Right lobe of liver (tissue), 4 donors: ENCODE results near the gene LRG1.

ENCODE experiments used
- POLR2A ChIP-seq: fragments of 450-650 bp; IDR thresholded peaks from one replicate; pipeline ENCODE4 v1.6.1; 2017; ENCODE audit warnings: antibody characterized with exemption, mild to moderate bottlenecking
- TF ChIP-seq, protein P1 (sequence below), 4 donors: fragments of 200-600 bp in 3 of 4; fragments of 450-650 bp in 1 of 4; IDR thresholded peaks; one replicate each; pipeline versions ENCODE4 v1.5.1 to v1.8.0; 2016 to 2022; ENCODE audit warnings: antibody characterized with exemption in 4 of 4, mild to moderate bottlenecking in 2 of 4
- donor health status: DM: no; HTN: no; CAD: no.
- donor health status: DM: no; HTN: no; CAD: no.
- donor health status: DM: no; HTN: yes; CAD: no.

DNA sequence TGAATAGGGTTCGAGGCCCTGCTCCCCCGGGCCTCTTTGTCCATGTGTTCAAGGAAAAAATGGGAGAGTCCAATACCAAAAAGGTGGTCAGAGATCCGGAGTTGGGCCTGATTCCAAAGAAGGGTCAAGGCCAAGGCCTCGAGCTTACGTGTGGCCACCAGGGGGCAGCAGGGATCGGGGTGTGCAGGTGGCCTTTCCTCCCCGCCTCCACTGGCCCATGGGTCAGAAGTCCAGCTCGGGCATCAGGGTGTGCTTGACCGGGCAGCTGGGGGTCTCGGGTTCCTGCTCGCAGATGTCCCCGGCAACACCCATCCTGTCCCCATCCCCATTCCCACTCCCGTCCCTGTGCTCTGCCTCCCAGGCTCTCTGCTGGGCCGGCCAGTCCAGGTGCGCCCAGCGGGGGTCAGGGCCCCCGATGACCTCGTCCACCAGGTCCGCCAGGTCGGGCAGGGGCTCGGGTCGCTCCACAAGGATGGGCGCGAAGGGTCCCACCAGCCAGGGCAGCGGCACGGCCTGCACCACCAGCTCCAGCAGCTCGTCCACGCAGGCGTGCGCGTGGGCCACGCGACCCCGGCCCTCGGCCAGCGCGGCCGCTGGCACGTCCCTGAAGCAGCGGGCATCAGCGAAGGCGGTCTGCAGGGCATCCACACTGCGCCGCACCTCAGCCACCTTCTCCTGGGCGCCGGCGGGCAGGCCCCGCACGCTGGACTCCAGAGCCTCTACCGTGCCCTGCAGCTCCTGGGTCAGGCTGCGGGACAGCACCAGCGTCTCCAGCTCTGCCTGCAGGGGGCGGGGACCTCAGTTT lies 16.3 kb downstream of the LRG1 start:
- TF ChIP-seq, protein P1, sequence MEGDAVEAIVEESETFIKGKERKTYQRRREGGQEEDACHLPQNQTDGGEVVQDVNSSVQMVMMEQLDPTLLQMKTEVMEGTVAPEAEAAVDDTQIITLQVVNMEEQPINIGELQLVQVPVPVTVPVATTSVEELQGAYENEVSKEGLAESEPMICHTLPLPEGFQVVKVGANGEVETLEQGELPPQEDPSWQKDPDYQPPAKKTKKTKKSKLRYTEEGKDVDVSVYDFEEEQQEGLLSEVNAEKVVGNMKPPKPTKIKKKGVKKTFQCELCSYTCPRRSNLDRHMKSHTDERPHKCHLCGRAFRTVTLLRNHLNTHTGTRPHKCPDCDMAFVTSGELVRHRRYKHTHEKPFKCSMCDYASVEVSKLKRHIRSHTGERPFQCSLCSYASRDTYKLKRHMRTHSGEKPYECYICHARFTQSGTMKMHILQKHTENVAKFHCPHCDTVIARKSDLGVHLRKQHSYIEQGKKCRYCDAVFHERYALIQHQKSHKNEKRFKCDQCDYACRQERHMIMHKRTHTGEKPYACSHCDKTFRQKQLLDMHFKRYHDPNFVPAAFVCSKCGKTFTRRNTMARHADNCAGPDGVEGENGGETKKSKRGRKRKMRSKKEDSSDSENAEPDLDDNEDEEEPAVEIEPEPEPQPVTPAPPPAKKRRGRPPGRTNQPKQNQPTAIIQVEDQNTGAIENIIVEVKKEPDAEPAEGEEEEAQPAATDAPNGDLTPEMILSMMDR (IDR thresholded peaks at IDR 0.05) = peak; percentile 60 to 78 (median 72)
- TF ChIP-seq POLR2A = no peak
